Psoas muscle (tissue), 8 donors: ENCODE measurements around the gene GRK7. TPM values are rescaled to one million over a fixed set of nuclear protein-coding genes. Genes with fewer than 3 reads are reported as not detected.

ENCODE experiments used
- ATAC-seq, 4 donors: fragments of 200-7000 bp; cut with Tn5 transposase; one replicate each; pipeline ENCODE4 v1.9.1; 2020; ENCODE audit warnings: moderate library complexity in 3 of 4, mild to moderate bottlenecking in 2 of 4
- DNase-seq, 2 donors: peaks; one replicate each; pipeline ENCODE4 v3.0.0-alpha.2; 2020
- H3K27ac ChIP-seq: fragments of 200-600 bp; one replicate; pipeline ENCODE4 v1.8.0; 2022
- H3K27me3 ChIP-seq, 3 donors: fragments of 200-600 bp in 1 of 3; one replicate each; pipeline versions ENCODE4 v1.6.1 to v1.8.0; 2013 to 2022; ENCODE audit warnings: low read length in 2 of 3, mild to moderate bottlenecking in 2 of 3, moderate library complexity in 1 of 3; ENCODE audit not compliant: insufficient read depth in 3 of 3
- H3K36me3 ChIP-seq, 2 donors: fragments of 200-600 bp in 1 of 2; one replicate each; pipeline versions ENCODE4 v1.6.1 to v1.8.0; 2013 to 2022; ENCODE audit warnings: low read depth in 1 of 2, mild to moderate bottlenecking in 1 of 2, moderate library complexity in 1 of 2; ENCODE audit not compliant: insufficient read depth in 1 of 2
- H3K4me1 ChIP-seq: fragments of 200-600 bp; one replicate; pipeline ENCODE4 v1.8.0; 2022
- H3K4me3 ChIP-seq: fragments of 200-600 bp; one replicate; pipeline ENCODE4 v1.8.0; 2022; ENCODE audit warnings: mild to moderate bottlenecking
- H3K9me3 ChIP-seq: fragments of 200-600 bp; one replicate; pipeline ENCODE4 v1.8.0; 2022
- WGBS, 3 donors: extraction: QIAGEN DNeasy Blood & Tissue Kit; methylation state at CpG; one replicate each; pipeline versions ENCODE4 v1.1.6 to v1.1.7; 2013; 5-methylcytosine and 5-hydroxymethylcytosine counted together
- intact Hi-C, 2 donors: fragments of 100-400 bp; cut with DNase I; formaldehyde crosslinking; loops; one replicate each; pipeline versions ENCODE4 v1.11.0 to v1.14.2; 2022
- long read RNA-seq, 2 donors: library from polyadenylated mRNA; unstranded; transcript quantifications; one replicate each; pipeline ENCODE4 v2.0.0, GENCODE V29; 2021
- polyA plus RNA-seq, 3 donors: library from polyadenylated mRNA; stranded (reverse); fragments of 200-250 nt; gene quantifications; one replicate each; pipeline ENCODE4 v1.2.3, GENCODE V29; 2013
- total RNA-seq, 4 donors: library from RNA; stranded (reverse); fragmentation: NEBNext Ultra II Directional in 2 of 4; extraction: Animal tissue kit (Norgen Biotek cat#: 25700) in 2 of 4; gene quantifications; one replicate each; pipeline versions ENCODE4 v1.2.1 to v1.2.4, GENCODE V29; 2021 to 2023
- TF ChIP-seq, protein P1 (sequence below): fragments of 200-600 bp; IDR thresholded peaks from one replicate; pipeline ENCODE4 v1.8.0; 2022; ENCODE audit warnings: antibody characterized with exemption
- donor health status: healthy with polysubstance abuse.
- donor health status: DM: no; HTN: no; CAD: no; lungs with moderate emphysema.
- donor health status: Bipolar disorder and iron deficiency.
- donor health status: healthy.
- donor health status: DM: yes; HTN: yes; CAD: no.
- donor health status: DM: no; HTN: no; CAD: no.
- donor health status: DM: no; HTN: no; CAD: no.
- donor health status: DM: yes; HTN: yes; CAD: no.

The GRK7 gene
- under 1 TPM in 1 of 4 donors, not detected in 3; 0.16 TPM for total RNA-seq
- under 1 TPM; 0.04 to 0.64 (median 0.07) TPM for polyA plus RNA-seq
- long read RNA-seq, donor 1 = 0 reads
- long read RNA-seq, donor 2, partial matches to known transcripts = 0 of 2 reads
- long read RNA-seq, donor 2, other reads (novel, unspliced or antisense) = 2 of 2 reads

DNA sequence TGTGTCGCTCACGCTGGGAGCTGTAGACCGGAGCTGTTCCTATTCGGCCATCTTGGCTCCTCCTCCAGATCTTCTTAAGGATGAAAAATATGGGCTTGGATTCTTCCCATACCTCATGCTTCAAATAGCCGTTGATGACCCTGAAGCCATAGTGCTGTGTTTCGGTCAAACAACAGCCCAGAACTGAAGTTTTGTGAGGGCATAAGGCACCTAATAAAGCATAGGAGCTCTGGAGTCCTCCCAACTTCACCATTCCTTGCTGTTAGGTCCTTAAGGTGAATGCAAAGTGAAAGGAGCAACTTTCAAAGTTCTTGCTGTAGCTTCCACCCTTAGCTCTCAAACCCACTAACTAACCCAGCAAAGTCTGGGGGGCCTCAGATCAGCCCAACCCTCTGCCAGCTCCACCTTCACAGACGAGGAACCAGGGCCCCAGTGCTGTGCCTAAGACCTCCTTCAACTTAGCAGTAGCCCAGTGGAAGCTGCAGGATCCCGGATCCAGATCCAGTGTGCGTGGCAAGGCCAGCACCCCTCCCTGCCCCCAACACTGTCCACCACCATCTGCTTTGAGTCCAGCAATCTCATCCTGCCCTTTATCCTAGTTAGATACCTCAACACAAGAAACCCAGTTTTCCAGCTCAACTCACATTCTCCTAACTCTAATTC lies at the start of gene GRK7:
GRK7 (plus strand) TSS at position 321 of the 663 bp plus-strand sequence. CDS start 14,877 bp downstream, outside the sequence.
- Histone ChIP-seq H3K27ac (no peak within 1 kb of the TSS), H3K9me3 (no peaks in the 10 kb centered on the region), H3K36me3 (no peaks in the 10 kb centered on the region), H3K27me3 (no peaks in the 10 kb centered on the region), H3K4me1 (no peaks in the 10 kb centered on the region), H3K4me3 (no peak within 1 kb of the TSS)
- DNase-seq = no peak
- no peak for ATAC-seq
- TF ChIP-seq, protein P1, sequence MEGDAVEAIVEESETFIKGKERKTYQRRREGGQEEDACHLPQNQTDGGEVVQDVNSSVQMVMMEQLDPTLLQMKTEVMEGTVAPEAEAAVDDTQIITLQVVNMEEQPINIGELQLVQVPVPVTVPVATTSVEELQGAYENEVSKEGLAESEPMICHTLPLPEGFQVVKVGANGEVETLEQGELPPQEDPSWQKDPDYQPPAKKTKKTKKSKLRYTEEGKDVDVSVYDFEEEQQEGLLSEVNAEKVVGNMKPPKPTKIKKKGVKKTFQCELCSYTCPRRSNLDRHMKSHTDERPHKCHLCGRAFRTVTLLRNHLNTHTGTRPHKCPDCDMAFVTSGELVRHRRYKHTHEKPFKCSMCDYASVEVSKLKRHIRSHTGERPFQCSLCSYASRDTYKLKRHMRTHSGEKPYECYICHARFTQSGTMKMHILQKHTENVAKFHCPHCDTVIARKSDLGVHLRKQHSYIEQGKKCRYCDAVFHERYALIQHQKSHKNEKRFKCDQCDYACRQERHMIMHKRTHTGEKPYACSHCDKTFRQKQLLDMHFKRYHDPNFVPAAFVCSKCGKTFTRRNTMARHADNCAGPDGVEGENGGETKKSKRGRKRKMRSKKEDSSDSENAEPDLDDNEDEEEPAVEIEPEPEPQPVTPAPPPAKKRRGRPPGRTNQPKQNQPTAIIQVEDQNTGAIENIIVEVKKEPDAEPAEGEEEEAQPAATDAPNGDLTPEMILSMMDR = no peak
- 90 to 95% (median 95%) methylated on average over 9 of the region's 9 CpGs for whole genome bisulfite sequencing, 3 donors
- intact Hi-C loops = no loop called here

DNA sequence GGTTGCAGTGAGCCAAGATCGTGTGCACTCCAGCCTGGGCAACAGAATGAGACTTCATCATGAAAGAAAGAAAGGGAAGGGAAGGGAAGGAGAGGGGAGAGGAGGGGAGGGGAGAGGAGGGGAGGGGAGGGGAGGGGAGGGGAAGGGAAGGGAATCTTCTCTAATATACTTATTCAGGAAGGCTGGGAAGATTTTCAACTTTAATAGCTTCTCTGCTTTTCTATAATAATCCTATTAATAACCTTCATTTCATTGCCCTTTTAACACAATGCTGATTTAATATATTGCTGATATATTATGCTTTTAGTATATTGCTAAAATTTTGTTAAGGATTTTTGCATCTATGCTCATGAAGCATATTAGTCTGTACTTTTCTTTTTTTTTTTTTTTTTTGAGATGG lies 48.5 kb upstream of the GRK7 start:
- H3K27ac ChIP-seq = no peak overlapping the region
- no peaks in the 10 kb centered on the region for H3K36me3 ChIP-seq
- ATAC-seq (no peak), DNase-seq (no peak)
- H3K4me1 ChIP-seq = no peaks in the 10 kb centered on the region
- WGBS, 3 donors = 71 to 100% (median 95%) methylated on average over 1 of the region's 1 CpG
- TF ChIP-seq, protein P1 = no peak
- H3K4me3 ChIP-seq = no peak overlapping the region
- no peaks in the 10 kb centered on the region for H3K9me3 ChIP-seq
- H3K27me3 ChIP-seq = no peaks in the 10 kb centered on the region
- intact Hi-C loops = no loop called here

DNA sequence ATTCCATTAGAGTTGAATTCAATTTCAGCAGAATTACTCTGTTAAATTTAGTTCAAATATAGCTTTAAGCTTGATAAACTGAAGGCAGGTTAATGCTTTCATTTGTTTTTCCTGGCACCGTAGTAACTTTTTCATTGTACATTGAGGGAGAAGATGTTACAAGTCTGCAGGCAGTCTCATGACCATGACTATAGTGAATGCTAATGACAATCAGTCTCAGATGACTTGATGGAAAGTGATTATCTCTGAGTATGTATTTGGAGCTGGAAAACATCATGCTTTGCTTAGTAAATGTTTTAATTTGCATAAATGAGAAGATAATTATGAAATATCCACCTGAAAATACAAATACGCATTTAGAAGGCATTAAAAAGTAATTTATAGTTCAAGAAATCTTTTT lies 41.1 kb upstream of the GRK7 start:
- TF ChIP-seq, protein P1 = no peak
- Histone ChIP-seq H3K27me3 (no peaks in the 10 kb centered on the region), H3K9me3 (no peaks in the 10 kb centered on the region), H3K27ac (no peak overlapping the region), H3K4me1 (no peaks in the 10 kb centered on the region), H3K4me3 (no peak overlapping the region), H3K36me3 (no peaks in the 10 kb centered on the region)
- ATAC-seq = no peak
- WGBS, 3 donors = 91 to 93% (median 92%) methylated on average over 2 of the region's 2 CpGs
- intact Hi-C loops = no loop called here
- DNase-seq = no peak

DNA sequence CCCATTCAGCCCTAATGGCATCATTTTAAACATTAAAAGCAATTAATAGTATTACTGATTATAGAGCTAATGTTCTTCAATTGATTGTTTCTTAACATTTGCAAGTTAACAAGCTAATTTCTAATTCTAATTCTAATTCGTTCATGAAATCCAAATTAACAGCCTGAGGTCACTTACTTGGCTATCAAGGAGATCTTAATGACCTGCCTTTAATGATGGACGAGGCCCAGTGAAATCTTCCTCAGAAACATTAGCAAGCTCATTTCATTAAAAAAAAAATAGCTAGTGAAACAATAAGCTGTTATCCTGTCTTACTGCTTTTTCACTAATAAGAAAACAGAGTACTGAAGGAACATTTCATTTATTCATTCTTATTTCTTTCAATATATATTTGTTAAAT lies 40.6 kb upstream of the GRK7 start:
- Histone ChIP-seq H3K36me3 (no peaks in the 10 kb centered on the region), H3K4me3 (no peak overlapping the region), H3K9me3 (no peaks in the 10 kb centered on the region), H3K4me1 (no peaks in the 10 kb centered on the region), H3K27me3 (peaks cover 0 to 2% (median 0%) of the 10 kb centered on the region in 3 donors), H3K27ac (no peak overlapping the region)
- DNase-seq (no peak), ATAC-seq (no peak)
- intact Hi-C loops = no loop called here
- WGBS, 3 donors = 84 to 87% (median 85%) methylated on average over 2 of the region's 2 CpGs
- TF ChIP-seq, protein P1 = no peak

DNA sequence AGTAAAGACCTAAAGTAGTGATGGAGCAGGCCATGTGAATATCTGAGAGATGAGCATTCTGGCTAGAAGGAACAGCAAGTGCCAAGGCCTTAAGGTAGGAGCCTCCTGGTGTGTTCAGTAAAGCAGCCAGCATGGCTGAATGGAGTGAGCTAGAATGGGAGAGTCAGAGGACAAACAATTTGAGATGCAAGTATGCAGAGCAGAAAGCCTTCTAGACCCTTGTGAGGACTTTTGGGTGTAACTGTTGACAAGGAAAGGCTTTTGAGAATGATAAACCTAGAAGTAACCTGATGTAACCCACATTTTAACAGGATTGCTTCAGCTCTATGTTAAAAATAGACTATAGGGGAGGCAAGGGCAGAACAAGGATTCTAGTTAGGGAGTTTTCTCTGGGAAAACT lies 40.0 kb upstream of the GRK7 start:
- Histone ChIP-seq H3K36me3 (no peaks in the 10 kb centered on the region), H3K27ac (no peak overlapping the region), H3K4me1 (no peaks in the 10 kb centered on the region), H3K27me3 (peaks cover 0 to 2% (median 0%) of the 10 kb centered on the region in 3 donors), H3K9me3 (no peaks in the 10 kb centered on the region), H3K4me3 (no peak overlapping the region)
- DNase-seq (no peak), ATAC-seq (no peak)
- TF ChIP-seq, protein P1 = no peak
- intact Hi-C loops = no loop called here
